Thoracic aorta (tissue), 2 donors: ENCODE results near the gene PRDM5. TPM values are rescaled to one million over a fixed set of nuclear protein-coding genes. Genes with fewer than 3 reads are reported as not detected.
"Not testable (repeated sequence)": the region's sequence is repeated elsewhere in the genome, so short reads cannot be mapped to it uniquely, and the experiment has no call there.

Experiments used
- ATAC-seq: fragments of 150-250 bp; one replicate; pipeline ENCODE4 v1.8.0; 2017; ENCODE audit warnings: low read depth; ENCODE audit not compliant: insufficient number of reproducible peaks, low FRiP score
- DNase-seq: peaks from one replicate; pipeline ENCODE4 v3.0.0-alpha.2; 2020; ENCODE audit warnings: low spot score
- H3K27ac ChIP-seq, 2 donors: fragments of 200-600 bp; sonication (generic); 1 replicate in 1 of 2; 2 replicates in 1 of 2; pipeline ENCODE4 v1.5.1; 2016; ENCODE audit warnings: mild to moderate bottlenecking in 2 of 2, moderate library complexity in 2 of 2
- H3K27me3 ChIP-seq: fragments of 200-600 bp; sonication (generic); replicated peaks from 2 replicates; pipeline ENCODE4 v1.6.0; 2016; ENCODE audit warnings: mild to moderate bottlenecking; ENCODE audit not compliant: insufficient read depth
- H3K36me3 ChIP-seq: fragments of 200-600 bp; sonication (generic); one replicate; pipeline ENCODE4 v1.5.1; 2016
- H3K4me1 ChIP-seq, 2 donors: fragments of 200-600 bp; sonication (generic); 1 replicate in 1 of 2; 2 replicates in 1 of 2; pipeline versions ENCODE4 v1.5.1 to v1.6.0; 2016; ENCODE audit warnings: low read depth in 2 of 2, mild to moderate bottlenecking in 1 of 2; ENCODE audit not compliant: control insufficient read depth in 1 of 2
- H3K4me3 ChIP-seq: fragments of 200-600 bp; sonication (generic); 2 replicates; pipeline ENCODE4 v1.5.1; 2016; ENCODE audit warnings: mild to moderate bottlenecking
- H3K9me3 ChIP-seq: fragments of 200-600 bp; sonication (generic); 2 replicates; pipeline ENCODE4 v1.5.1; 2016
- CTCF ChIP-seq: fragments of 200-600 bp; sonication (generic); IDR thresholded peaks from one replicate; pipeline ENCODE4 v1.5.1; 2019; ENCODE audit warnings: antibody characterized with exemption
- total RNA-seq, 2 donors: library from RNA; depleted of rRNA; stranded (reverse); fragments of >200 nt; gene quantifications; one replicate each; pipeline versions ENCODE4 v1.1.0 to v1.2.3, GENCODE V29; 2016

The PRDM5 gene
- total RNA-seq, 2 donors from 2014 or later: 16.6 to 19.9 TPM

GRCh38 chr4:120749445-120750151, 172.9 kb downstream of the PRDM5 start:
- H3K4me1 ChIP-seq: no peaks in the 10 kb centered on the region
- peaks cover 5% of the 10 kb centered on the region for H3K9me3 ChIP-seq
- H3K36me3 ChIP-seq: peaks cover 7% of the 10 kb centered on the region
- H3K27me3 ChIP-seq: no peaks in the 10 kb centered on the region
- H3K4me3 ChIP-seq: no peak overlapping the region
- ATAC-seq: no peak
- TF ChIP-seq CTCF: no peak
- no peak for DNase-seq
- no peak overlapping the region for H3K27ac ChIP-seq

GRCh38 chr4:120741636-120742035, 180.9 kb downstream of the PRDM5 start:
- not testable (repeated sequence) for H3K9me3 ChIP-seq

GRCh38 chr4:120736312-120736711, 186.2 kb downstream of the PRDM5 start:
- TF ChIP-seq CTCF: no peak
- Histone ChIP-seq H3K27me3 (no peaks in the 10 kb centered on the region), H3K4me3 (no peak overlapping the region), H3K36me3 (peaks cover 4% of the 10 kb centered on the region), H3K9me3 (no peaks in the 10 kb centered on the region), H3K4me1 (no peaks in the 10 kb centered on the region), H3K27ac (no peak overlapping the region)
- ATAC-seq (no peak), DNase-seq (no peak)

More at GRCh38 chr4:120741636-120742035, 180.9 kb downstream of the PRDM5 start:
- H3K4me3 ChIP-seq, H3K36me3 ChIP-seq, DNase-seq, H3K27me3 ChIP-seq, H3K27ac ChIP-seq, ATAC-seq, H3K4me1 ChIP-seq: not testable (repeated sequence)

GRCh38 chr4:120733968-120734367, 188.6 kb downstream of the PRDM5 start:
- no peak for TF ChIP-seq CTCF
- no peak for ATAC-seq
- H3K36me3 ChIP-seq: peaks cover 4% of the 10 kb centered on the region
- H3K9me3 ChIP-seq: no peaks in the 10 kb centered on the region
- H3K27ac ChIP-seq: no peak overlapping the region
- DNase-seq: no peak
- H3K4me1 ChIP-seq: no peaks in the 10 kb centered on the region
- H3K4me3 ChIP-seq: no peak overlapping the region
- H3K27me3 ChIP-seq: no peaks in the 10 kb centered on the region

GRCh38 chr4:120733054-120733453, 189.5 kb downstream of the PRDM5 start:
- ATAC-seq (no peak), DNase-seq (no peak)
- Histone ChIP-seq H3K4me3 (no peak overlapping the region), H3K27me3 (no peaks in the 10 kb centered on the region), H3K4me1 (no peaks in the 10 kb centered on the region), H3K9me3 (no peaks in the 10 kb centered on the region), H3K36me3 (peaks cover 4% of the 10 kb centered on the region), H3K27ac (no peak overlapping the region)
- no peak for TF ChIP-seq CTCF

- no peak for DNase-seq
- no peak for TF ChIP-seq CTCF
- no peaks in the 10 kb centered on the region for H3K4me1 ChIP-seq
- no peak overlapping the region for H3K4me3 ChIP-seq
- ATAC-seq: no peak
- H3K27ac ChIP-seq: no peak overlapping the region
- H3K27me3 ChIP-seq: no peaks in the 10 kb centered on the region
- no peaks in the 10 kb centered on the region for H3K36me3 ChIP-seq
- H3K9me3 ChIP-seq: no peaks in the 10 kb centered on the region
Observed at GRCh38 chr4:120731561-120731960, 191.0 kb downstream of the PRDM5 start.
